Superior temporal gyrus (tissue), 1 donor: ENCODE results near the gene GPR173.

ENCODE experiments used
- DNase-seq: peaks from one replicate; pipeline ENCODE4 v3.0.0-alpha.2; 2016; ENCODE audit errors: extremely low spot score

Gene GPR173, protein sequence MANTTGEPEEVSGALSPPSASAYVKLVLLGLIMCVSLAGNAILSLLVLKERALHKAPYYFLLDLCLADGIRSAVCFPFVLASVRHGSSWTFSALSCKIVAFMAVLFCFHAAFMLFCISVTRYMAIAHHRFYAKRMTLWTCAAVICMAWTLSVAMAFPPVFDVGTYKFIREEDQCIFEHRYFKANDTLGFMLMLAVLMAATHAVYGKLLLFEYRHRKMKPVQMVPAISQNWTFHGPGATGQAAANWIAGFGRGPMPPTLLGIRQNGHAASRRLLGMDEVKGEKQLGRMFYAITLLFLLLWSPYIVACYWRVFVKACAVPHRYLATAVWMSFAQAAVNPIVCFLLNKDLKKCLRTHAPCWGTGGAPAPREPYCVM

DNA sequence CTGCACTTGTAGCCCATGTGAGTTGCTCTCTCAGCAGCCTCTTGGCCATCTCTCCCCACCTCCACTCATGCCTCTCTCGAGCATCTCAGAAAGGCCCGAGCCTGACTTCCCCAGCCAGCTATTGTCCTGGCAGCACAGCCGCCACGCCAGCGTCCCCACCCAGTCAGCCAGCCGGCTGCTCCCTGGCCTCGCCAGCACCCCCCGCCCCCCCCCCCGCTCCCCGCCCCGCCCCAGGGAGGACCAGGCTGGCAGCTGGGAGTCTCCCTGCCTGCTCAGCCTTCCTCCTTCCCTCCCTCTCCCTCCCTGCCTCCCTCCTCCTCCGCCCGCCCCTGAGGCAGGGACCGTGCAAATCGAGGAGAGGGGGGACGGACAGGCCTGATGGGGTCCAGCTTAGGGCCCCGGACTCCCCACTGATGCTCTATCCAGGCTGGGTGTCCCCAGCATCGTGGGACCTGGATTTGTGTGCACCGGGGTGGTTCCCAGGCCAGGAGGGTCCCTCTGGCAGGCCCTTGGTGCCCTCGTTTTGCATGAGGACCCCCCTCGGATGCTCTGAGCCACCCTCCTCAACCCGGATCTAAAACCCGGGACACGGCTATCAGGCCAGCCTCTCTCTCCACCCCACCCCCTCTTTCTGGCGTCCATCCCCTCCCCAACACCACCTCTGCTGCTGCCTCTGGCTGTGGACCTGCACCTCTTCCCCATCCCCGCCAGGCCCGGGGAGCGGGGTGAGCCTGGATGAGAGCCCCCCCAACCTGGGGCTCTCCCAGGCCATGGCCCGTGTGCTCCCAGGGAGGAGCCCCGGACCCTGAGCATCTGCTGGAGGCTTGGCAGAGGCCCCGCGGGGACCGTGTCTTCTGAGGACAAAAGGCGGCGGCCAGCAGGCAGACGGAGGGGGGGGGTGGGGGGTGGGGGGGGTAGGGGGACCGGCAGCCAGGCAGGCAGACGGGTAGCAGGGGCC is at the start of gene GPR173:
GPR173 (plus strand) TSS at position 621 of the 958 bp plus-strand sequence. CDS start 27,833 bp downstream, outside the sequence.
- peak; percentile 64 for DNase-seq

GRCh38 chrX:53000447-53001135 is 48.0 kb upstream of the GPR173 start:
- DNase-seq: no peak

DNA sequence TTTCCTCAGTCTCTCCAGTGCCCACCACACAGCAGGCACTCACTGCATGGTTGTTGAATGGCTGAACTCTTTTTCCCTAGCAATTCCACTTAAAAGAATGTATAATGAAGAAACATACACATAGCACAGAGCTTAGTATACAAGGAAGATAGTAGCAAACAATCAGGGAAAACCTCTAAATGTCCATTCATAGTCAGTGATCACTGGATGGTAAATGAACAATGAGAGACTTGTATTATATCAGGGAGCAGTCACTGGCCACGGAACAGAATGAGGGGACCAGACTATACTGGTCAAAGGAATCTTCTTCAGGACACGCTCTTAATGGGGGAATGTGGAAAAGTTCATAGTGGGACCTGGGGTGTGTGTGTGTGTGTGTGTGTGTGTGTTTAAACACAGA is 46.6 kb upstream of the GPR173 start:
- no peak for DNase-seq

GRCh38 chrX:53003111-53003510 is 45.5 kb upstream of the GPR173 start:
- DNase-seq: no peak

DNA sequence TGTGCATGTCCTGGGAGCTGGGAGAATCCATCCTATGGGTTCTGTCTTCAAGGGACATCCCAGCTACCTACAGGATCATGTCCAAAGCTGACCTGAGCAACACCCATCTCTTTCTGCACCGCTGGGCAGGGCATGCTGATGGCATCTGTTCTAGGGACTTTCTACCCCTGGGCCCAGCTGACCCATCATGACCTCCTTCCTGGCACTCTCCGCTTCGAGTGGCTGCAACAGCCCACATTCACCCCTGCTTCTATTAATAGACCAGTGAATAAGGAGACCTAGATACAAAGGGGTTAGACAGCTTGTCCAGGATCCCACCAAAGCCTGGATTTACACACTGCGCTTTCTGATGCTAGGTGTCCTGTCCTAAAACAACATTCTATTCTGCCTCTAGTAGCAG is 44.6 kb upstream of the GPR173 start:
- DNase-seq: no peak

DNA sequence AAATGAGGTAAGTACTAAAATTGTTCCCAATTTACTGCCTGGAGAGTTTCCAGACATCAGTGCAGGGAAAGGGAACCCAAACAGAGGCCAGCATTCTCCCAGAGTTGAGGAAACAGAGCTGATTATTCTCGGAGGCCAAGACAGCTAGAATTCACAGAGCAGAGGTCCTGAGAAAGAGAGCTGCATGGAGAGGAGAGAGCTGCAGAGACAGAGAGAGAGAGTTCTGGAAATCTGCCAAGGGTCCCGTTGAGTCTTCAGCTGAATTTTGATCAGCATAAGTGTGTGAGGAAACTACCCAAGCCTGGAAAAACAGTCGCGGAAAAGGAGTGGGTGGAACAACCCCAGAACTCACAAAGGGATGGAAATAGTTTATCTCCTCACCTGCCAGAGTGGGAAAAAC is 43.8 kb upstream of the GPR173 start:
- DNase-seq: peak; percentile 11

- no peak for DNase-seq
Measured at GRCh38 chrX:53005327-53005726, 43.3 kb upstream of the GPR173 start.

DNA sequence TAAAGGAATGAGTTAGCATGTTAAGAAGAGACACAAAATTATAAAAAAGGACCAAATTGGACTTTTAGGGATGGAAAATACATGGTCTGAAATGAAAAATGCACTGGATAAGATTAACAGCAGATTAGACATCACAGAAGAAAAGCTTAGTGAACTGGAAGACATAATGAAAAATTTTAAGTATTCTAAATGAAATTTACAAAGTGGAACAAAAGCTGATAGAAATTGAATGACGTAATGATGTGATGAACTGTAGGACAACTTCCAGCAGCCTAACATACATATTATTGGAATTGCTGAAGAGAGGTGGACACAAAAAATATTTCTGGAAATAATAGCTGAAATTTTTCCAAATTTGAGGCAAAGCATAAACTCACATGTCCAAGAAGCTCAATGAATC is 39.6 kb upstream of the GPR173 start:
- no peak for DNase-seq

DNA sequence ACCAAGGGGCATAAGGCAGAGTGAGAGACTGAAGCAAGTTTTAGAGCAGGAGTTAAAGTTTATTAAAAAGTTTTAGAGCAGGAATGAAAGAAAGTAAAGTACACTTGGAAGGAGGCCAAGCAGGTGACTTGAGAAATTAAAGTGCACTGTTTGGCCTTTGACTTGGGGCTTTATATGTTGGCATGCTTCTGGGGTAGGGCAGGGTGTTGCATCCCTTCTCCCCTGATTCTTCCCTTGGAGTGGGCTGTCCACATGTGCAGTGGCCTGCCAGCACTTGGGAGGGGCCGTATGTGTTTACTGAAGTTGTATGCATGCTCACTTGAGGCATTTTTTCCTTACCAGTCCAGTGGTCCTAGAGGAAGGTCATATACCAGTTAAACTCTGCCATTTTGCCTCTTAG is 35.3 kb upstream of the GPR173 start:
- no peak for DNase-seq

DNA sequence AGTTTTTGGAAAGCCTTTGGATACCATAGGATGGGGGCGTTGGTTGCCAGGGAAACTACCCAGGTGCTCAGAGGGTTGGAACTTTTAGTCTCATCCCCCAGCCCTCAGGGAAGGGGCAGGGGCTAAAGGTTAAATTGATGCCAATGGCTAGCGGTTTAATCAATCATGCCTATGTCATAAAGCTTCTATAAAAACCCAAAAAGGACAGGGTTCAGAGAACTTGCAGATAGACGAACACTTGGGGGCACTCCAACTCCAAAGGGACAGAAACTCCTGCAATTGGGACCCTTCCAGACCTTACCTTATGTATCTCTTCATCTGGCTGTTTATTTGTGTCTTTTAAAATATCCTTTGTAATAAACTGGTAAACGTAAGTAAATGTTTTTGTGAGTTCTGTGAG is 30.0 kb upstream of the GPR173 start:
- no peak for DNase-seq

DNA sequence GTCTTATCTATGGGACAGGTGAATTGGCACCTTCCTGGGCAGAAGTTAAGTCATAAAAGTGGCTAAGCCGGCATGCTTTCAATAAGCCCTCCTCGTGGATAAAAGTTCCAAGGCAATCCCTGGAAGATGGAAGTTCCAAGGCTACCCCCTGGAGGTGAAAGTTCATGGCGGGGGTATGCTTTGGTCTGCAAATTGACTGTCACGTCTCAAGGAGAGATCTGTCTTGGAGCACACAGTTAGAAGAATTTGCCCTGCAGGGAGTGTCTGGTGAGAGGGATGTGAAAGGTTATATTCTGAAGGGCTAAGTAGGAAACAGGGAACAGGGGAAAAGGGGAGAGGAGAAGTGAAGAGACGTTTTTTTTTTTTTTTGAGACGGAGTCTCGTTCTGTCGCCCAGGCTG is 26.2 kb upstream of the GPR173 start:
- no peak for DNase-seq

- DNase-seq: no peak
Measured at GRCh38 chrX:53028678-53029077, 19.9 kb upstream of the GPR173 start.

DNA sequence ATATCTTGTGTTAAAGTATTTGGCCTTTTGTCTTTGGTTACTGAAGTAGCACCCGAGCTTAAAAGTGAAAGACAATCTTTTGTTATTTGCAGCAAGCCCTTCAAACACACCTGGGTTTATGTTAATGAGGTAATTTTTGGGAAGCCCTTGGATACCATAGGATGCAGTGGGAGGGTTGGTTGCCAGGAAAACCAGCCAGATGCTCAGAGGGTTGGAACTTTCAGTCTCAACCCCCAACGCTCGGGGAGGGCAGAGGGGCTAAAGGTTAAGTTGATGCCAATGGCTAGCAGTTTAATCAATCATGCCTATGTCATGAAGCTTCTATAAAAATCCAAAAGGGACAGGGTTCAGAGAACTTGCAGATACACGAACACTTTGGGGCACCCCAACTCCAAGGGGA is 17.2 kb upstream of the GPR173 start:
- no peak for DNase-seq

DNA sequence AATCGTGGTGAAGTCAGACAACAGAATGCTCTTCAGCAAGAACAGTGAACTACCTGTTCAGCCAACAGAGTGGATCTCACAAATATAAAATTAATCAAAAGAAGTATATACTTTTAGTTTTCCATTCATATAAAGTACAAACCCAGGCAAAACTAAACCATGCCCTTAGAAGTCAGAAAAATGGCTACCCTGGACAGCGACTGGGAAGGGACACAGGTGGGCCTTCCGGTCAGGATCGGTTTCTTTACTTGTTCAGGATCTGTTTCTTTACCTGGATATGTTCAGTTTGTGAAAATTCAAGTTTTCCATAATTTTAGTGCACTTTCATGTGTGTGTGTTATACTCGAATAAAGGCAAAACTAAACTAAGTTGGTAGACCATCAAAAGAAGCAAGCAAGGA is 12.4 kb upstream of the GPR173 start:
- no peak for DNase-seq

- DNase-seq: no peak
Measured at GRCh38 chrX:53039236-53039635, 9.4 kb upstream of the GPR173 start.

DNA sequence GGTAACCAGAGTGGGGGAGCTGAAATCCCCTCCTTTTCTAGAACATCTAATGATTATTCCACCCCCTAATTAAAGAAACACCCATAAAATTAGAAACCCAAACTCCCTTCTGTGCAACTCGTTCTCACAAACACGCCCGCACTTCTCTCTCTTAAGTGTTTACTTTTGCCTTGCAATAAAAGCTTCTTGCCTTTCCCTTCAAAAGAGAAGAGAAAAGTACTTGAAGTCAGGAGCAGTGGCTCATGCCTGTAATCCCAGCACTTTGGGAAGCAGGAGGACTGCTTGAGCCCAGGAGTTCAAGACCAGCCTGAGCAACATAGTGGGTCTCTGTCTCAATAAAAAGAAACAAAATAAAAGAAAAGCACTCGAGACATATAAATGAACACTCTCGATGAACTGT is 3.6 kb upstream of the GPR173 start:
- no peak for DNase-seq

GRCh38 chrX:53047228-53047627 is 1.4 kb upstream of the GPR173 start:
- no peak for DNase-seq

DNA sequence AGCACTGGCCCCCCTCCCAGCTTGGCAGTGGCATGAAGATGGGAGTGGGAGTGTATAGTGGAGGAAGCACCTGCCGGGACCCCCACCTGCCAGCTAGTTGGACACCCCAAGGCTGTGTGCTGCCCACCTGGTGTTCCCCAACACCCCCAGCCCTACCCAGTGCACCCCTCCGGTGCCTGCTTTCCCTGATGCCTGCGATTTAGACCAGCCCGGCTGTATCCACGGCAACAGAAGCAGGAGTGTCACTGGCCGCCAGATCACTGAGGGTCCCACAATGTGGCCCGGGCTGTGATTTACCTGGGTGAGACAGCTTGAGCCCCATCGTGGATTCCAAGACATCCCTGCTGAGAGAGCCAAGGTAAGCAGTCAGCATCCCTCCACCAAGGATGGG is 533 bp downstream of the GPR173 start:
- no peak for DNase-seq

DNA sequence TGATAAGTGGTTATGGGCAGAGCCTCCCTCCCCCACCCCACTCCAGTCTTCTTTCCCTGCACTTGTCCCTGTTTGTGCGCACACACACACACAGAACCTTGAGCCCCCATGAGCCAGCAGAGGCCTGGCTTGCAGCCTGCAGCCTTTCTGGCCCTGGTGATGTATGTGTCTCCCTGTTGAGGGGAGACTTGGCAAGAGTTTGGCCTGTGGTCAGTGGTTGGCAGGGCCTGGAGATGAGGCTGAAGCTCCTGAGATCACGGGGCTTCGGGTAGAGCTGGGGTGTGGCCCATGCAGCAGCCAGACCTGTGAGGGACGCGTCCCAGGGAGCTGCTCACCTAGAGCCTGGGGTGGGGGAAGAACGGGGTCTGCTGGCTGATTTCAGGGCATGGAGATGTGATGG is 2.3 kb downstream of the GPR173 start:
- no peak for DNase-seq

DNA sequence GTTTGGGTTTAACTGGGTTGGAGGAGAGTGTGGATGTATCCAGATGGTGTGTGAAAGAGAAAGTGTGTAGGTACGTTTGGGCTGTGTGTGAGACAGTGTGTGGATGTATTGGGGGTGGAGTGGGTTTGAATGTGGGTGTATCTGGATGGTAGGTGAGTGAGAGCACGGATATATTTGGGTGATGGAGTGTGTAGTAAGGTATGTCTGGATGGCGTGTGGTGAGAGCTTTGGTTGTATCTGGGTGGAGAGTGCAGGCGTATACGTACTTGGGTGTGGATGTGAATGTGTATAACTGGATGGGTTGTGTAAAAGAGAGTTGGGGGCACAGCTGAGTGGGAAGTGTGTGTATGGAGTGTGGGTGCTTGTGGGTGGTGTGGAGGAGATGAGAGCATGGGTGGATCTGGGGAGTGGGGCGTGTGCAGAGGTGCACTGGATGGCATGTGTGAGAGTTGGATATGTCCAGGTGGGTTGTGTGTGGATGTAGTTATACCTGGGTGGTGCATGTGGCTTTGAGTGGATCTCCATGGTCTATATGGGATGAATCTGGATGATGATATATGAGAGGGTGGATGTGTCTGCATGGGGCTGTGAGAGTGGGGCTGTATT is 6.8 kb downstream of the GPR173 start:
- no peak for DNase-seq

GRCh38 chrX:53056292-53056691 is 7.7 kb downstream of the GPR173 start:
- no peak for DNase-seq

DNA sequence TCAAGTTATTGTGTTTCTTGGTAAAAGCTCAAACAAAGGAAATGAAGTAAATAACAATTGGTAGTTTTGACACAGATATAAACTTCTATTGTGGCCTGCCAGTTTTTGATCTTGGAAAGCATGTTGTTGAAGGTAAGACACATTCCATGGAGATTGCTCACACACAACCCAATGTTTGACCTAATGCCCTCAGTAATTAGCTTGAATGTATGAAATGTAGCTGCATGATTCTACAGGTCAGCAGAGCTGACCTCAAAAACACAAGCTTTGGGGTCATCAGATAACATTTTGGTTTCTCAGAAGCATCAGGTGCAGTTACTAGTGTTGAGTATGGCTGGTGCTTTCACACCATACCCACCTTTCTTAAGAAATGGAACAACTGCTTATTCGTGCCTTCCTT is 16.5 kb downstream of the GPR173 start:
- no peak for DNase-seq
